Measurements from ENCODE around the gene ACADVL.

The ACADVL gene

GRCh38 chr17:7191571-7192270, 28.0 kb upstream of the ACADVL start:
- peak; percentile 87 for DNase-seq

- DNase-seq: peak; percentile 93
Observed at GRCh38 chr17:7192271-7192937, 27.3 kb upstream of the ACADVL start.

GRCh38 chr17:7195971-7196370, 23.8 kb upstream of the ACADVL start:
- DNase-seq: no peak

- no peak for DNase-seq
Observed at GRCh38 chr17:7196651-7197401, 22.9 kb upstream of the ACADVL start.

GRCh38 chr17:7203391-7203790, 16.3 kb upstream of the ACADVL start:
- DNase-seq: no peak

GRCh38 chr17:7204336-7204735, 15.4 kb upstream of the ACADVL start:
- DNase-seq: peak; percentile 86

GRCh38 chr17:7204828-7205461, 14.8 kb upstream of the ACADVL start:
- DNase-seq: peak; percentile 97

GRCh38 chr17:7205561-7205960, 14.2 kb upstream of the ACADVL start:
- DNase-seq: no peak

GRCh38 chr17:7207120-7208001, 12.4 kb upstream of the ACADVL start:
- peak; percentile 64 for DNase-seq

- peak; percentile 96 for DNase-seq
Observed at GRCh38 chr17:7208027-7208571, 11.6 kb upstream of the ACADVL start.

GRCh38 chr17:7208754-7209460, 10.8 kb upstream of the ACADVL start:
- peak; percentile 96 for DNase-seq

- peak; percentile 61 for DNase-seq
Observed at GRCh38 chr17:7211491-7212273, 8.1 kb upstream of the ACADVL start.

- DNase-seq: peak; percentile 99
Observed at GRCh38 chr17:7213895-7214299, 5.8 kb upstream of the ACADVL start.

- peak; percentile 100 for DNase-seq
Observed at GRCh38 chr17:7214300-7215135, 5.2 kb upstream of the ACADVL start.

- no peak for DNase-seq
Observed at GRCh38 chr17:7215136-7215638, 4.6 kb upstream of the ACADVL start.

- peak; percentile 71 for DNase-seq
Observed at GRCh38 chr17:7215652-7216180, 4.0 kb upstream of the ACADVL start.

GRCh38 chr17:7216242-7217112, 3.3 kb upstream of the ACADVL start:
- DNase-seq: no peak

Measured in NCI-H82 (cell line).